GM18858 (cell line): ENCODE measurements around the gene SELENOK.

Experiments used
- ATAC-seq: cut with Tn5 transposase; IDR thresholded peaks from one replicate; pipeline ENCODE4 v1.9.1; 2021; ENCODE audit not compliant: unreplicated experiment

Gene SELENOK

DNA sequence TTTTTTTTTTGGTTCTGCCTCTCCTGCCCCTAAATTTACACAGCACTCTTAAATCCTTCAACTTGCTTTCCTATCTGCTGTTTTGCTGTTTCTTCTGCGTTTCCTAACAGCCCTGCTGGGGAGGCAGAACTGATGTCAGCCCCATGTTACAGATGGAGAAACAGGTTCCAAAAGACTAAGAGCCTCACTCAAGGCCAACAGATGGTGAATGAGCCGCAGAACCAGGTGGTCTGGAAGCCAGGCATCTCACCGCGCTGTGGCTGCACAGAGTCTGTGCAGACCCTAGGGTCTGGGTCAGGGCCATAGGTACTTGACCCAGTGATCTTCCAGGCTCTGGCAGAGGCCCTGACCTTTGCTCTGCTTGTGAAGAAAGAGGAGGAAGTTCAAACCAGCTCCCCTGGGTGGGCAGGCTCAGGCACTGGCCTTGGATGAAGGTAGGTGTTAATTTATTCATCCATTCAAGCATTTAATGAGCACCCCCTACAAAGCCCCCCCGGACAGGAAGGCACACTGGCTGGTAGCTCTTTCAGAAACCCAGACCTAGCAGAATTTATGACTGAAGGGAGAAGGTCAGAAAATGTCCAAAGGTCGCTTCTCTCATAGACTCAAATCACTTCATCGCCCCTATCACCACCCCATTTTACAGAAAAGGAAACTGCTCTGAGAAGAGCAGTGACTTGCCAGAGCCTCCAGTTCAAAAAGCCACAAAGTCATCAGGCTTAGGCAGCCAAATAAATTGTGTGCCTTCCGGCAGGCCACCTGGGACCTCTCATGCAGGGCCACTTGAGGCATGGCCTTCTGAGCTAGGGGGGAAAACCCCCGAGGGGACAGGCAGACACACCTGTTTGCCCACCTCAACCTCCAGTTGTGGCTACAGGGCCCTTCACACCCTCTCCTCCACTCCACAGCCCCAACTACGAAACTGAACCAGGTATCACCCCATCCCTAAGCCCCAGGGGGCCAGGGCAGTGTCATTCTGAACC lies 48.2 kb downstream of the SELENOK start:
- peak; percentile 37 for ATAC-seq

DNA sequence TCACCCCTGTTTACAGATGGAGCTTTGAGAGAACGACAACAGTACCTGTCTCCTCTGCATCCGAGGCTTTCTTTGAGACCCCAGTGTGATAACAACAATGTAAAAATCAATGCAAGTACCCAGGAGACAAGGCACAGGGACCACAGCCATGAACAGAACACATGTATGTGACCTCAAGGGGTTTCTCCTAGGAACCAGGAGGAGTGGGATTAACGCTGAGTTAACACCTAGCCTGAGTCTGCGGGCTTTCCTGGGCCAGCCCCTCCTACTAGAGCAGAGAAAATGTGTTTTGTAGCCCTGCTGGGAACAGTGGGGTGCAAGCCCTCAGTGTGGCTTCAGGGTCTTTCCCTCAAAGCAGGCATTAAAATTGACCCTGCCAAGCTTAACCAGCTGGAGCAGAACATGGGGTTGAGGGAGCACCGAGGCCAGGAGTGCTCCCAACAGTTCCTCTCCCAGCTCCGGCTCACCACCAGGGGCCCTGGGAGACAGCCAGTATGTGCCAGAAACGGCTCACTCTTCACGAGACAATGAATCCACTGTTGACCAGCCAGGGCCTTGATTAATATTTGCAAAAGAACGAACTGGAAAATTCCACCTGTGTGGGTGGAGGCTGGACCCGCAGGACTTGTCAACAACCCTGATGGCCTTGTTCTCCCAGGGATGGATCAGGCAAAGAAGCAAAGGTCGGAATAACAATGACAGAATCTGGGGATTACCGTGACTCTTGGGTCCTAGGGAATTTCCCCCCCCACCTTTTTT lies 49.0 kb downstream of the SELENOK start:
- ATAC-seq = no peak

DNA sequence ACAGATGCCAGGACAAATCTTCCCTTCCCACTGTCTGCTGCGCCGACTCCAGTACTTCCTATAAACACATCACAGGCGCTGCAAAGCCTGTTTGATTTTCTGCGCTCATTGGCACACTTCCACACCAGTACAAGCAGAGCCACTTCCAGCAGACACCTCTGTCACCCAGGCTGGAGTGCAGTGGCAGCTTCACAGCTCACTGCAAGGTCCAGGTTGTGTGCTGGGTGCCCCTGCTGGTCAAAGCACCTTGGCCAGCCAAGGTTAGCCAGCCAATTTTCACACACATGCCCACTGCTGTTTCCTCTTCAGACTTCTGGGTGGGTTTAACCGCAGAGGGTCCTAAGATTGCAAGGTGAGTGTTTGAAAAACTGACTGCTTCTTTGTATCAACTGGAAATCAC lies 50.4 kb downstream of the SELENOK start:
- ATAC-seq = no peak

DNA sequence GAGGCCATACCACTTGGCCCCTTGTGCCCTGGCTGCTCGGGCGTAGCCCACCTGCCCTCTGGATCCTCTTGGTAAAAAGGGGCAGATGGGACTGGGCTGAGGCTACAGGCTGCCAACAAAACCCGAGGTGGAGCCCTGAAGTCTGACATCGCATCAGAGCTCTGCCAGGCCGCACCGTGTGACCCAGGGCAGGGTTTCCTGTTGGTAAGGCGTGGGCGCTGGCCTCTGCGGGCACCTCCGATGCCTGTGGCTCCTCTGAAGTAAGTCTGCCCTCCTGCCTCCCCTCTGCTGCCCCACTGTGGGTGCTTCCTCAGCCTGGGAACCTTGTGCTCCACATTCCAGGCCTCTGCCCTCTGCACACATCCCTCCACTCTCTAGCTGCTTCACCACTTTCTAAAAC lies 54.3 kb downstream of the SELENOK start:
- ATAC-seq = no peak

DNA sequence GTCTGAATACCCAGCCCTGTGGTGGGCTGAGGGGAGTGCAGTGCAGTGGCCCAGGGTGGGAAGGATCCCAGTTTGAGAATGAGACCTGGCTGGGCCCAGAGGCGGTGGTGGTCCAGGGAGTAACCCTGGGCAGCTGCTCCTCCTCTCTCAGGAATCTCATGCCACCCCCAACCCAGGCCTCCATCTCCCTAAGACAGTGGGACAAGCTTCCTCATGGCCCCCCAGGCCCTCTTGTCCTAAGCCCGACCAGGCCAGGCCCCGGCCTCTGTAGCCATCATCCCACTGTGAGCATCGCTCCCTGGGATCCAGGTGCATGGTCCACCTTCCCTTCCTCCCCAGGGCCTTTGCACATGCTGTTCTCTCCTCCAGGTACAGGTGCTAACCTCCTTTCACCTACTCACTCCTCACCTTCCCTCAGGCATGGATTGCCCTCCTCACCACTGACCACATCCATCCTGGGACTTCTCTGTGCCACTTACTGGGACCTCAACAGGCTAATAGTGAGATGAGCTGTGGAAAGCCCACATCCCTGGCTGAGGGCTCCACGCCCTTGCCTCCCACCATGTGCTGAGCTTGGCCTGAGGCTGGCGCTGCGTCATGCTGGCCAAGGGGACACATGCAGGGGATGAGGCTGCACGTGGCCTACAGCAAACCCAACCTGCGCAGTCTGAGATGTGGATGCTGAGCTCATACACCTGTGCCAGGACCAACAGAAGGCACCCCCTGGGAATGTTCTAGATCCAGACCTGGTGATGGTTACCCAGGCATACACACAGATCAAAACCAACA lies 55.4 kb downstream of the SELENOK start:
- ATAC-seq = no peak

DNA sequence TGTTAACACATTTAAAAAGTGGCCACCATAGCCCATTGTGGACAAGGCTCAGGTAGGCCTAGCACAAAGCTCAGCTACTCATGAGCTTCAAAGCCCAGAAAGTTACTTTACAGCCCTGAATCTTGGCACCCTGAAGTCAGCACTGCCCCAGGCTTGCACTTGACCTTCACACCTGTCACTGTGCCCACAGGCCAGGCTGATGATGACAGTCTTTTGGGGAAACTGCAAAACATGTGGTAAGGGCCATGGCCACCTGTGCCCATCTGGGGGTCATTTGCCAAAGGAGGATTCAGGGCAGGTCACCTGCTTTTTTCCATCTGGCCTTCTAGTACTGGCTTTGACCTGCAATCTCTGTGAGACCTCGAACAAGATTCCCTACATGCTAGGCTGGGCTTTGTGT lies 56.4 kb downstream of the SELENOK start:
- no peak for ATAC-seq

DNA sequence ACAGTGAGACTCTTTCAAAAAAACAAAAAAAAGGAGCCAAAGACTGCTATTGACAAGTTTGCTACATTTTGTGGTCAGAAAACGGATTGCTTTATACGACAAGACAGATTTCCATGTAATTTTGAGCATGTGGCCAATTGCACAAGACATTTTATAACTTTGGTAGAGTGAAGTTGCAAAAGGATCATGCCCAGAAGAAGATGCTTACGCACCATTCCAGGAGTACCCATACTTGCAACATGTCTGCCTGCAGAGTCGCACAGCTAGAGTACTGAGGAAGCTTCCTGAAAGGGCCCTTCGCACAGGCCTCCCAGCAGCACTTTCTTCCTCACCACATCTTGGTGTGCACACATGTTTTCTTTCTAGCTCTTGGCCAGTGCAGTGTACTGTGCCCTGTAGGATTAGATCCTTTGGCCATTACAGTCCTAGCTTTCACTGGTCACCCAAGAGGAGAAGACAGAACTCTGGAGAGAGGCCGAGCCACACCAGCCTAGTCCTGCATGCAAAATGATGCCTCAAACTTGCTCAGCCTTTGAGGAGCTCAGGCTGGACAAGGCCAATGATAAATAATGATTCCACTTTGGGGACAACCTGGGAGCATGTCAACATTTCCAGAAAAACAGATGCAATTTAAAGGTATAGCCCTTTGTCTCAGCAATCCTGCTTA lies 57.1 kb downstream of the SELENOK start:
- ATAC-seq = no peak
